Spleen (tissue), 7 donors: Measurements from ENCODE around the gene ANKRD22.

Experiments used
- POLR2A ChIP-seq, 3 donors: fragments of 450-650 bp; IDR thresholded peaks; one replicate each; pipeline ENCODE4 v1.5.1; 2017; ENCODE audit warnings: antibody characterized with exemption in 3 of 3, mild to moderate bottlenecking in 1 of 3
- TF ChIP-seq, protein P1 (sequence below), 11 experiments: fragments of 200-600 bp in 7 of 11; fragments of 450-650 bp in 4 of 11; sonication (generic) in 4 of 11; IDR thresholded peaks in 8 of 11; conservative IDR thresholded peaks in 3 of 11; 1 replicate in 7 of 11; 2 replicates in 4 of 11; pipeline versions ENCODE4 v1.4.0 to v1.8.0; 2016 to 2021; ENCODE audit warnings: antibody characterized with exemption in 11 of 11, inconsistent platforms in 4 of 11, mild to moderate bottlenecking in 1 of 11
- donor health status: DM: no; HTN: no; CAD: no; lungs with moderate emphysema.
- donor health status: DM: no; HTN: no; CAD: no.
- donor health status: DM: no; HTN: no; CAD: no.

DNA sequence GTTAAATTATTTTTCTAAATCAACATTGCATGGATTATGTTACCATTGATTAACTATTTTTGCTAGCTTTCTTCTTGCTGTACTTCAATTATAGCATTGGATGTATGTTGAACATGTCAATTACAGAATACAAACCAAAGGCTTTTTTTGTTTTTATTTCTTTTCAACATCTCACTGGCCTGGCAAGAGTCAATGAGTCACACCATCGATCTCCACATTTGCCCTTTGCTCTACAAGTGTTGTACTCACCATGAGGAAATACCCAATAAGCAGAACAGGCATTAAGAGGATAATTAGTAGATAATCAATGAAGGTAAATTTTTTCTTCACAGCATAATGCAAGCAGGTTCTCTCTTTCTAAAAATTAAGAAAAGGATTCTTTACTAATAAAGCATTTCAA is 23.3 kb downstream of the ANKRD22 start:
- TF ChIP-seq, protein P1, sequence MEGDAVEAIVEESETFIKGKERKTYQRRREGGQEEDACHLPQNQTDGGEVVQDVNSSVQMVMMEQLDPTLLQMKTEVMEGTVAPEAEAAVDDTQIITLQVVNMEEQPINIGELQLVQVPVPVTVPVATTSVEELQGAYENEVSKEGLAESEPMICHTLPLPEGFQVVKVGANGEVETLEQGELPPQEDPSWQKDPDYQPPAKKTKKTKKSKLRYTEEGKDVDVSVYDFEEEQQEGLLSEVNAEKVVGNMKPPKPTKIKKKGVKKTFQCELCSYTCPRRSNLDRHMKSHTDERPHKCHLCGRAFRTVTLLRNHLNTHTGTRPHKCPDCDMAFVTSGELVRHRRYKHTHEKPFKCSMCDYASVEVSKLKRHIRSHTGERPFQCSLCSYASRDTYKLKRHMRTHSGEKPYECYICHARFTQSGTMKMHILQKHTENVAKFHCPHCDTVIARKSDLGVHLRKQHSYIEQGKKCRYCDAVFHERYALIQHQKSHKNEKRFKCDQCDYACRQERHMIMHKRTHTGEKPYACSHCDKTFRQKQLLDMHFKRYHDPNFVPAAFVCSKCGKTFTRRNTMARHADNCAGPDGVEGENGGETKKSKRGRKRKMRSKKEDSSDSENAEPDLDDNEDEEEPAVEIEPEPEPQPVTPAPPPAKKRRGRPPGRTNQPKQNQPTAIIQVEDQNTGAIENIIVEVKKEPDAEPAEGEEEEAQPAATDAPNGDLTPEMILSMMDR (IDR thresholded peaks at IDR 0.05 in 8 of 11, conservative IDR thresholded peaks at IDR 0.05 in 3 of 11): no peak
- TF ChIP-seq POLR2A (IDR thresholded peaks at IDR 0.05): no peak
